Measurements from ENCODE around the gene FADS1. TPM values are rescaled to one million over a fixed set of nuclear protein-coding genes. Genes with fewer than 3 reads are reported as not detected.

FADS1 gene
- polyA plus RNA-seq, 1 donor (not counting 4 experiments of a cell fraction or from before 2014, with no cell fraction given): 34.0 TPM

DNA sequence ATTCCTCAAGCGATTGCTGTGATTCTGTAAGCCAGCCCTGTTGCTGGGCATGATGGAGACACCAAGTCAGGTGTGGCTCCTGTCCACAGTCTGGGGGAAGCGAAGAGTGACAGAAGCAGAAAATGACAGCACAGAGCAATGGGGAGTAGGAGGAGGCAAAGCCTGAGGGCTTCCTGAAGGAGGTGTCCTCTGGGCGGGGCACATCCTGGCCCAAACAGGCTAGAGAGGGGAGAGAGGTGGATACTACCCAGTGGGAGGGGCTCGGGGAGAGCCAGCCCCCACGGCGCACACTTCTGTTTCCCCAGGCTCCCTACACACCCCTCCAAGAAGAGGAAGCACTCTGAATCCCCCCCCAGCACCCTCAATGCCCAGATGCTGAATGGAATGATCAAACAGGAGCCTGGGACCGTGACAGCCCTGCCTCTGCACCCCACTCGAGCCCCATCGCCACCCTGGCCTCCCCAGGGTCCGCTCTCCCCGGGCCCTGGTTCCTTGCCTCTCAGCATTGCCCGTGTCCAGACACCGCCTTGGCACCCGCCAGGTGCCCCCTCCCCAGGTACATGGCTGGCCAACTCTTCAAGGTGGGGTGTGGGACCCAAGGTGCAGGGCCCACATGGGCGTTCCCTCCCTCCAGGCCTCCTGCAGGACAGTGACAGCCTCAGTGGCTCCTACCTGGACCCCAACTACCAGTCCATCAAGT is 45.5 kb downstream of the FADS1 start:
- no peaks in the 10 kb centered on the region for H3K9me3 ChIP-seq (ENCODE audit: control insufficient read depth, low read depth, low read length)
- TF ChIP-seq EZH2 (IDR thresholded peaks at IDR 0.05; ENCODE audit: low read length) (no peak), CTCF (optimal IDR thresholded peaks at IDR 0.05 in 1 of 3, IDR thresholded peaks at IDR 0.05 in 1 of 3, conservative IDR thresholded peaks at IDR 0.05 in 1 of 3; ENCODE audit: extremely low read depth in 1 of 3, insufficient read depth in 2 of 3, low read length in 3 of 3) (no peak)
- H3K4me1 ChIP-seq (ENCODE audit: control insufficient read depth, extremely low read depth, insufficient read depth, low read length): peaks cover 3% of the 10 kb centered on the region
- no peaks in the 10 kb centered on the region for H4K20me1 ChIP-seq (ENCODE audit: control insufficient read depth, extremely low read depth, insufficient read depth, low read length)
- no peaks in the 10 kb centered on the region for H3K36me3 ChIP-seq (ENCODE audit: control insufficient read depth in 2 of 2, extremely low read depth in 1 of 2, insufficient read depth in 2 of 2, low read length in 2 of 2)
- H3K9ac ChIP-seq (ENCODE audit: control insufficient read depth, extremely low read depth, insufficient read depth, low read length): no peak overlapping the region
- H3K27ac ChIP-seq (ENCODE audit: control insufficient read depth, insufficient read depth, low read length): no peak overlapping the region
- no peak overlapping the region for H2AFZ ChIP-seq (ENCODE audit: control insufficient read depth, low read length)
- no peak overlapping the region for H3K4me2 ChIP-seq (ENCODE audit: control insufficient read depth, extremely low read depth, insufficient read depth, low read depth, low read length)
- H3K9me1 ChIP-seq (ENCODE audit: control insufficient read depth, extremely low read depth, insufficient read depth, low read length): no peaks in the 10 kb centered on the region
- FAIRE-seq: no peak
- DNase-seq (ENCODE audit: low read depth, low spot score): no peak
- dilution Hi-C loops (cut with MboI; ENCODE audit: extremely low pct_ligation_motif_present, low sequenced_read_pairs): no loop called here
- no peaks in the 10 kb centered on the region for H3K79me2 ChIP-seq (ENCODE audit: control insufficient read depth, insufficient read depth, low read length)
- no peaks in the 10 kb centered on the region for H3K27me3 ChIP-seq (ENCODE audit: control insufficient read depth, extremely low read depth, insufficient read depth, low read length)
- H3K4me3 ChIP-seq (ENCODE audit: control insufficient read depth in 2 of 3, extremely low read depth in 1 of 3, insufficient read depth in 2 of 3, low read depth in 1 of 3, low read length in 3 of 3): no peak overlapping the region

- no peak overlapping the region for H3K4me3 ChIP-seq (ENCODE audit: control insufficient read depth in 2 of 3, extremely low read depth in 1 of 3, insufficient read depth in 2 of 3, low read depth in 1 of 3, low read length in 3 of 3)
- no peaks in the 10 kb centered on the region for H3K79me2 ChIP-seq (ENCODE audit: control insufficient read depth, insufficient read depth, low read length)
- no peak overlapping the region for H3K27ac ChIP-seq (ENCODE audit: control insufficient read depth, insufficient read depth, low read length)
- DNase-seq (ENCODE audit: low read depth, low spot score) (no peak), FAIRE-seq (no peak)
- dilution Hi-C loops (cut with MboI; ENCODE audit: extremely low pct_ligation_motif_present, low sequenced_read_pairs): no loop called here
- H3K27me3 ChIP-seq (ENCODE audit: control insufficient read depth, extremely low read depth, insufficient read depth, low read length): no peaks in the 10 kb centered on the region
- no peak overlapping the region for H2AFZ ChIP-seq (ENCODE audit: control insufficient read depth, low read length)
- H3K9ac ChIP-seq (ENCODE audit: control insufficient read depth, extremely low read depth, insufficient read depth, low read length): no peak overlapping the region
- peaks cover 3% of the 10 kb centered on the region for H3K4me1 ChIP-seq (ENCODE audit: control insufficient read depth, extremely low read depth, insufficient read depth, low read length)
- no peaks in the 10 kb centered on the region for H3K9me3 ChIP-seq (ENCODE audit: control insufficient read depth, low read depth, low read length)
- TF ChIP-seq CTCF (optimal IDR thresholded peaks at IDR 0.05 in 1 of 3, IDR thresholded peaks at IDR 0.05 in 1 of 3, conservative IDR thresholded peaks at IDR 0.05 in 1 of 3; ENCODE audit: extremely low read depth in 1 of 3, insufficient read depth in 2 of 3, low read length in 3 of 3) (no peak), EZH2 (IDR thresholded peaks at IDR 0.05; ENCODE audit: low read length) (no peak)
- no peak overlapping the region for H3K4me2 ChIP-seq (ENCODE audit: control insufficient read depth, extremely low read depth, insufficient read depth, low read depth, low read length)
- H4K20me1 ChIP-seq (ENCODE audit: control insufficient read depth, extremely low read depth, insufficient read depth, low read length): no peaks in the 10 kb centered on the region
- no peaks in the 10 kb centered on the region for H3K9me1 ChIP-seq (ENCODE audit: control insufficient read depth, extremely low read depth, insufficient read depth, low read length)
- H3K36me3 ChIP-seq (ENCODE audit: control insufficient read depth in 2 of 2, extremely low read depth in 1 of 2, insufficient read depth in 2 of 2, low read length in 2 of 2): no peaks in the 10 kb centered on the region
Measured at GRCh38 chr11:61769946-61770683, 46.7 kb downstream of the FADS1 start.

Data from keratinocyte (primary cell).